Measurements from ENCODE around the gene KAZN. TPM values are rescaled to one million over a fixed set of nuclear protein-coding genes. Genes with fewer than 3 reads are reported as not detected.

The KAZN gene
- total and polyA plus RNA-seq, 2 of the 8 experiments (the other 6 are each of a cell fraction or from before 2014, with no cell fraction given) = 3.7 to 11.8 TPM

DNA sequence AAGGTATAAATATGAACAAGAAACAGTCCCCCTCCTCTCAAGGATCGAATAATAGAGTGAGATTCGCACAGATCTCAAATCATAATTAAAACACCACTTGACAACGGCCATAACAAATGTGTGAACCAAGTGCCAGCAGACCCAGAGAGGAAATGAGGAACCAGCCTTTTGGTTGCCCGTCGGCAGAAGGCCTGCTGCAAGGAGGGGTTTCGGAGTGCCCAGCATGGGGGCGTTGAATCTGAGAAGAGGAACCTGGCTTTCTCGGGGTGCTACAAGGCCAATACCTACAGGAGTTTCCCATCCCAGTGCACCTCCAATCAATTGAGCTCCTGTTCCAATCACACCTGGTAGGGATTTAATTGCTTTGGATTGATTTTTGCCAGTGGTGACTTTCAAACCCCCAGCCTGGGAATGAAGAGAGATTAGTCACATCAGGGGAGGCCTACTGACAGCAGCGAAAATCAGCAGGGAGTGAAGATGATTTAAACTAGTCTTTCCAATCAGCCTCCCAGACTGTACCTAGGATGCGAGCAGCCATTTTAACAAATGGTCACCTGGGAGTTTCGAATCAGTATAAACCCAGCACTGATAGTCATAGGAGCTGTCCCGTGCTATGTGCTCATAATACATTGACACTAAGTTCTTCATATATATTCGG is 263.8 kb downstream of the KAZN start:
- no peak overlapping the region for H4K91ac ChIP-seq (replicated peaks; ENCODE audit: insufficient read length, low read length)
- H3K4me2 ChIP-seq (ENCODE audit: insufficient read depth in 1 of 2, low read depth in 2 of 2, low read length in 2 of 2) = no peak overlapping the region
- CTCF ChIA-PET (ENCODE audit: partially characterized antibody) = interaction anchor here (1.0 to 1.2 kb wide), 3 partner anchors 10 to 83 kb away, joined by 3 to 4 read pairs (median 3); no protein-coding TSS in a partner anchor
- H2AFZ ChIP-seq (ENCODE audit: low read length) = no peak overlapping the region
- no peak overlapping the region for H2AK5ac ChIP-seq (ENCODE audit: low read depth, low read length)
- no peaks in the 10 kb centered on the region for H3K9me3 ChIP-seq (ENCODE audit: insufficient read depth in 2 of 2, low read depth in 1 of 2, low read length in 1 of 2)
- H2BK15ac ChIP-seq (ENCODE audit: low read length) = no peak overlapping the region
- H3K27ac ChIP-seq (ENCODE audit: low read depth, low read length) = no peak overlapping the region
- H3K27me3 ChIP-seq (replicated peaks in 1 of 4; ENCODE audit: control insufficient read depth in 3 of 4, extremely low read depth in 1 of 4, insufficient read depth in 3 of 4, low read length in 3 of 4) = no peaks in the 10 kb centered on the region
- no peak overlapping the region for H4K8ac ChIP-seq (ENCODE audit: extremely low read depth, insufficient read depth, low read length)
- H4K5ac ChIP-seq (ENCODE audit: insufficient read length, low read depth, low read length) = no peak overlapping the region
- no peak overlapping the region for H3K9ac ChIP-seq (replicated peaks in 1 of 4; ENCODE audit: extremely low read depth in 1 of 4, low read depth in 3 of 4, low read length in 3 of 4)
- H3K23ac ChIP-seq (ENCODE audit: insufficient read length) = no peak overlapping the region
- no peak overlapping the region for H3K14ac ChIP-seq (ENCODE audit: insufficient read length)
- H2BK20ac ChIP-seq (ENCODE audit: low read length) = no peak overlapping the region
- POLR2A ChIA-PET (ENCODE audit: partially characterized antibody) = no interaction called here
- H3K56ac ChIP-seq (replicated peaks; ENCODE audit: insufficient read length, low read depth, low read length) = no peak overlapping the region
- H3K36me3 ChIP-seq (ENCODE audit: control insufficient read depth in 2 of 4, insufficient read depth in 4 of 4, low read length in 3 of 4) = no peaks in the 10 kb centered on the region
- no peak overlapping the region for H2BK5ac ChIP-seq (ENCODE audit: low read depth, low read length)
- H3K79me2 ChIP-seq (ENCODE audit: control insufficient read depth in 1 of 2, insufficient read depth in 2 of 2, low read length in 2 of 2) = no peaks in the 10 kb centered on the region
- no peak overlapping the region for H3K4me3 ChIP-seq (ENCODE audit: extremely low read depth in 1 of 4, insufficient read depth in 2 of 4, low read depth in 3 of 4, low read length in 4 of 4)
- no peak overlapping the region for H2BK120ac ChIP-seq (replicated peaks; ENCODE audit: low read depth, low read length)
- H4K20me1 ChIP-seq (replicated peaks in 1 of 2; ENCODE audit: control insufficient read depth in 1 of 2, insufficient read depth in 2 of 2, low read length in 2 of 2) = no peaks in the 10 kb centered on the region
- no peak for DNase-seq (ENCODE audit: low read depth in 1 of 2, low spot score in 2 of 2)
- no peaks in the 10 kb centered on the region for H3K79me1 ChIP-seq (ENCODE audit: low read depth, low read length)
- H3K4ac ChIP-seq (replicated peaks; ENCODE audit: insufficient read length, low read depth, low read length) = no peak overlapping the region
- WGBS, 2 experiments (ENCODE audit: extremely low coverage in 1 of 2, insufficient coverage in 1 of 2, insufficient read length in 1 of 2, insufficient replicate concordance in 2 of 2, low coverage in 1 of 2, low lambda C conversion rate in 2 of 2, missing lambda C conversion rate in 1 of 2) = 86% methylated on average over 13 of the region's 13 CpGs; no CpG with 5 or more reads in 1 of the 2 experiments
- peaks cover 0 to 3% (median 2%) of the 10 kb centered on the region in 4 experiments; a peak in 1 of 7 replicates for H3K4me1 ChIP-seq (replicated peaks in 1 of 4; ENCODE audit: control insufficient read depth in 3 of 4, insufficient read depth in 4 of 4, low read length in 3 of 4)
- no peak for FAIRE-seq
- no peaks in the 10 kb centered on the region for H3K23me2 ChIP-seq (ENCODE audit: low read depth, low read length)
- no peak overlapping the region for H2BK12ac ChIP-seq (ENCODE audit: low read depth, low read length)
- no peak overlapping the region for H3K18ac ChIP-seq (ENCODE audit: extremely low read depth, low read length)
- TF ChIP-seq EZH2 (IDR thresholded peaks at IDR 0.05; ENCODE audit: low read depth, low read length, severe bottlenecking) = no peak
- TF ChIP-seq EP300 (IDR thresholded peaks at IDR 0.05; ENCODE audit: borderline replicate concordance in 1 of 2, low read depth in 2 of 2, low read length in 2 of 2) = no peak
